Measurements from ENCODE around the gene CLIP3. TPM values are rescaled to one million over a fixed set of nuclear protein-coding genes. Genes with fewer than 3 reads are reported as not detected.
"Not testable (repeated sequence)": the region's sequence is repeated elsewhere in the genome, so short reads cannot be mapped to it uniquely, and the experiment has no call there.

Gene CLIP3, protein sequence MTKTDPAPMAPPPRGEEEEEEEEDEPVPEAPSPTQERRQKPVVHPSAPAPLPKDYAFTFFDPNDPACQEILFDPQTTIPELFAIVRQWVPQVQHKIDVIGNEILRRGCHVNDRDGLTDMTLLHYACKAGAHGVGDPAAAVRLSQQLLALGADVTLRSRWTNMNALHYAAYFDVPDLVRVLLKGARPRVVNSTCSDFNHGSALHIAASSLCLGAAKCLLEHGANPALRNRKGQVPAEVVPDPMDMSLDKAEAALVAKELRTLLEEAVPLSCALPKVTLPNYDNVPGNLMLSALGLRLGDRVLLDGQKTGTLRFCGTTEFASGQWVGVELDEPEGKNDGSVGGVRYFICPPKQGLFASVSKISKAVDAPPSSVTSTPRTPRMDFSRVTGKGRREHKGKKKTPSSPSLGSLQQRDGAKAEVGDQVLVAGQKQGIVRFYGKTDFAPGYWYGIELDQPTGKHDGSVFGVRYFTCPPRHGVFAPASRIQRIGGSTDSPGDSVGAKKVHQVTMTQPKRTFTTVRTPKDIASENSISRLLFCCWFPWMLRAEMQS
- polyA plus RNA-seq (2013, experiment 1 of 2; ENCODE audit: insufficient read length), result 89.2 TPM
- polyA plus RNA-seq (2013, experiment 2 of 2; ENCODE audit: insufficient read length), result 91.2 TPM

DNA sequence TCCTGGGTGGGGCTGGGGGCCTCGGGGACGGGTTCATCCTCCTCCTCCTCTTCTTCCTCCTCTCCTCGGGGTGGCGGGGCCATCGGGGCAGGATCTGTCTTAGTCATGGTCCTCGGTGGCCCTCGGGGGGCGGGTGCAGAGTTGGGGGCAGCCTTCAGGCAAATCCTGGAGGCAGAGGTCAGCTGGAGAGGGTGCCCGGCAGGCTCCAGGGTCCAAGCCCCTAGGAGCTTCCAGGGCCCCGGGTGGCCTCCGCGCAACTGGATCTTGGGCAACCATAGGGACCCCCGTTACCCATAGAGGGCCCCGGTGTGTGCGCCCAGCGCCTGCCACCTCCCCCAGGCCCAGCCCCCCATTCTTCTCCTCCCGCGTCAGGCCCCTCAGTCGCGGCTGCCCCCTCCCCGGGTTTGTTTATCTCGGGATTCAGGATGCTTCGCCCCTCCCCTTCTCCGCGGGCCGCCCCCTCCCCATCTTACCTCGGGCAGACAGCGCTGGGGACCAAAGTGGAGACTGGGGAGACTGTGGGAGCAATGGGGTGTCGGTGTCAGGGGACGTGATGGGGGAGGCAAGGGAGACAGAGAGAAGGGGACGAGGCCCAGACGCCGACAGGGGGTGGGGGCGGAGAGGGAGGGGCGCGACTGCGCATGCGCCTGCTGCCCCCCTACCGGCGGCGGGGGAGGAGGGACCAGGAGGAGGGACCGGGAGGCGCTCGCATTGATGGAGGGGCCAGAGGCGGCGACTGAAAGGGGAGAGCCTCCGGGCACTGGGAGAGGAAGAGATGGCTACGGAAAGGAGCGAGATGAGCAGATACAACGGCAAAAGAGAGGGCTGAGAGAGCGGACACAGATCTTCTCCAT lies at the start of gene CLIP3:
Gene CLIP3, minus strand, starts transcription at position 623 of the 854 bp plus-strand sequence. Its CDS starts 516 bp downstream, at position 107.
- peak; percentile 82 for DNase-seq

DNA sequence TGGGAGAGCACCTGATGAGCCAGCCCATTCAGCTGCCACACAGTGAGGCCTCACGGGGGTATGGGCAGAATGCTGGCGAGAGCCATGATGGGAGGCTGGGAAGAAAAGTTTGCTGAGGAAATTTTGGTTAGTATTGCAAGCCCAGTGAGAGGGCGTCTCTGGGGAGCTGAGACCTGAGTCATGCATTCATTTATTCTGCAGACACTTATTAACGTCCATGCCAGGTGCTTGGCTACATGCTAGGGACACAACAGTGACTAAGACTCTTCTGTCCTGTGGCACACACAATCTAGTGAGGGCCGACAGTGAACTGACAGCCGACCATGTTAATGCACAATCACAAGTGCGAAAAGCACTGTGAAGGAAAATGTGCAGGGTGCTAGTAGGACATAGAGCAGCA lies 49.2 kb upstream of the CLIP3 start:
- no peak for DNase-seq

DNA sequence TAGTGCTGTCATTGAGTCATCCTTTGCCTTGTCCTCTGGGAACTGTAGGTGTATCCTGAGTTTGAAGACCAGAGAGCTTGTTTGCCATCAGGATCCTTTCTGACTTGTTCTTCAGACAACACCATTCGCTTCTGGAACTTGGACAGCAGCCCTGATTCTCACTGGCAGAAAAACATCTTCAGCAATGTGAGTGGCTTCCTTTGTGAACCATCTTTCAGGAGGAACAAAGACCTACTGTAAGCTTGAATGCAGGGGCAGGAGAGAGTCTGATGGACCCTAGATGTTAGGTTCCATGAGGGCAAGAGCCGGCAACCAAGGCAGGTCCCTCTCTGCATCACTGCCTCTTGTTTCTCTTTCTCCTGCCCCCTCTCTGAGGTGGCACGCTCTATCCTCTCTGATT lies 48.7 kb upstream of the CLIP3 start:
- no peak for DNase-seq

DNA sequence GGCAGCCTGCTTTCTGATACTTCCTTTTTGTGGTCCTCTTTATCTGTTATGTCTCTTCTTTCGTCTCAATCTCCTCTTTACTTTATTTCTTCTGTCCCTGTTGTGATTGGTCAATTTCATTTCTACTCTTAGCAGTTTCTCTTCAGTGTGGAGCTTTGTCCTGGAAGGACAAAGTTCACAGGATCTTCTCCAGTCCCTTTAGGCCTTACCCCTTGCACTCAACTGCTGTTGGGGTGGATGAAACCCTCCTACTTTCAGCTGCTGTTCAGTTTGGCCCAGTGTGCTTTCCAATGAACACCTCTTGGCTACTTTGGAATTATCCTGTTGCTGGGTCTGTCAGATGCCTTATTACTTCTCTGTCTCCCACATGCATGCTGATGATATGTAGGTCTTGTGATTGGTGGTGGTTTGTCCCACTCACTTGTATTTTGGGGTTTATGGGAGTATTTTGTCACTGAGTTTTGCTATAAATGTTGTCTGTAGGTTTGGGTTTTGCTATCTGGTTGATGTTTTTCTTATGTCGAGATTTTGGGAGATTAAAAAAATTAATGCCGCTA lies 46.8 kb upstream of the CLIP3 start:
- no peak for DNase-seq

DNA sequence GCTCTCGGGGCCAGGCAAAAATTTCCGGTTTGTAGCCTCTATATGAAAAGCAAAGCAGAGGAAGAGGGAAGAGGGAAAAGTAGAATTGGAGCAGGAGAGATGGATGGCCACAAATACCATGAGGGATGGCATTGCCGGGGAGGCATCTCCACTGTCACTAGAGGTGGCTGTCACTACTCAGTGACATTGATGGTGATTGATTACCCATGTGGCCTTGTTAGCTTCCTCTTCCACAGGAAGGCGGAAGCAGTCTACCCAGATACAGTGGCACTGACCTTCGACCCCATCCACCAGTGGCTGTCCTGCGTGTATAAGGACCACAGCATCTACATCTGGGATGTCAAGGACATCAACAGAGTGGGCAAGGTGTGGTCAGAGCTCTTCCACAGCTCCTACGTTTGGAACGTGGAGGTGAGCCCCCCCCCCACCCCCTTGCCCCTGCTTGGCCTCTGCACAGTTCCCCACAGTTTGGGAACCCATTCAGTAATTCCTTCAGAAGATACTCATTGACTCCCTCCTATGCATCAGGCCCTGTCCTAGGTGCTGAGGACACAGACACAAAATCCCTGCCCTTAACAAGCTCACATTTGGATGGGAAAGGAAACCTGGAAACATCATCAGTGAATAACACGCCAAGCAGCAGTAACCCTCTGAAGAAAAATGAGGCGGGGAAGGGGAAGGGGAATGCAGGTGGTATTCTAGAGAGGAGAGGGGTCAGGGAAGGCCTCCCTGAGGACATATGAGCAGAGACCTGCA lies 40.6 kb upstream of the CLIP3 start:
- no peak for DNase-seq

DNA sequence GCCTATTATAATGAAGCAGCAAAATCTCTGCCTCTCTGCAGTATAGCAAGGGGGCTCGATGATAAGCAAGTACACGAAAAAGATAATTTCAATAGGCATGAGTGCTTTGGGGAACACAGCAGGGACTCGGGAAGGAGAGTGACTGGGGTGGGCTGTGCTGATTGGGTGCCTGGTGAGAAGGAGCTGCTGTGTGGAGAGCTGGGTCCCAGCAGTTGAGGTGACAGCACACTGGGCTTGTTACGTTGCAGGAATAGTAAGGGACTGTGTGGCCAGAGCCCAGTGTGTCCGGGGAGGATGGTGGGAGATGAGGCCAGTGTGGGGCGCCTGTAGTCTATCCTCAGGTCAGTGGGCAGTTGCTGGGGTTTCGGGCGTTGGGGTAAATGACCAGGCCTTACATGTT lies 39.4 kb upstream of the CLIP3 start:
- DNase-seq, result no peak

DNA sequence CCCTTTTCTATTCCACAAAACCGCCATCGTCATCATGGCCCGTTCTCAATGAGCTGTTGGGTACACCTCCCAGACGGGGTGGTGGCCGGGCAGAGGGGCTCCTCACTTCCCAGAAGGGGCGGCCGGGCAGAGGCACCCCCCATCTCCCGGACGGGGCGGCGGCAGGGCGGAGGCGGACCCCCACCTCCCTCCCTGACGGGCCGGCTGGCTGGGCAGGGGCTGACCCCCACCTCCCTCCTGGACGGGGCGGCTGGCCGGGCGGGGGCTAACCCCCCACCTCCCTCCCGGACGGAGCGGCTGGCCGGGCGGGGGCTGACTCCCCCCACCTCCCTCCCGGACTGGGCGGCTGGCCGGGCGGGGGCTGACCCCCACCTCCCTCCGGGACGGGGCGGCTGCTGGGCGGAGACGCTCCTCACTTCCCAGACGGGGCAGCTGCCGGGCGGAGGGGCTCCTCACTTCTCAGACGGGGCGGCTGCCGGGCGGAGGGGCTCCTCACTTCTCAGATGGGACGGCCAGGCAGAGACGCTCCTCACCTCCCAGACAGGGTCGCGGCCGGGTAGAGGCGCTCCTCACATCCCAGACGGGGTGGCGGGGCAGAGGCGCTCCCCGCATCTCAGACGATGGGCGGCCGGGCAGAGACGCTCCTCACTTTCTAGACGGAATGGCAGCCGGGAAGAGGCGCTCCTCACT lies 36.3 kb upstream of the CLIP3 start:
- not testable (repeated sequence) for DNase-seq

DNA sequence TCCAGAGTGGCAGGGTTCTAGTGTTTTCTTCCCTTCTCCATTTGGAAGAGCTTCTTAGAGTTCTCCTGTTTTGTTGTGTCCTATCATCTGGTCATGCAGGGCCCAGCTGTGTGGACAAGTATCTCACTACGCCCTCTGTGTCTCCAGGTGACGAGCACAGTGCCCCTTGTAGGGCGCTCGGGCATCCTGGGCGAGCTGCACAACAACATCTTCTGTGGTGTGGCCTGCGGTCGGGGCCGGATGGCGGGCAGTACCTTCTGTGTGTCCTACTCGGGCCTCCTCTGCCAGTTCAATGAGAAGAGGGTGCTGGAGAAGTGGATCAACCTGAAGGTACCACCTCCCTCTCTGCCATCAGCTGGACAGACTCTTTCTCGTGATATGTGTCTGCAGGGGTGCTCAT lies 35.0 kb upstream of the CLIP3 start:
- no peak for DNase-seq

DNA sequence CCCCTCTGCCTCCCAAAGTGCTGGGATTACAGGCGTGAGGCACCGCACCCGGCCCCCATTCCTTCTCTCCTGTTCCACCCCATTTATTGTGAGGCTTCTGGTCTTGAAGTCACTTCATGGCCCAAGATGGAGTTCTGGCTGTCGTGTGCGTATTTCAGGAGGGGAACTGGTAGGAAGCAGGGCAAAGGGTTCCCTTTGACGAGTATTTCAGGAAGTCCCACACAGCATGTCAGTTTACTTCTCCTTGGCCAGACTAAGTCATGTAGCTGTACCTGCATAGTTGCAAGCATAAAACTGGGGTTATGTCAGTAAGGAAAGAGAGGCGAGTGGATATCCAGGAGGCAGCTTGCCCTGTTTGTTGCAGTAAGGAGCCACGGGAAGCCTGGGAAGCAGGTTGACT lies 32.2 kb upstream of the CLIP3 start:
- DNase-seq, result no peak

DNA sequence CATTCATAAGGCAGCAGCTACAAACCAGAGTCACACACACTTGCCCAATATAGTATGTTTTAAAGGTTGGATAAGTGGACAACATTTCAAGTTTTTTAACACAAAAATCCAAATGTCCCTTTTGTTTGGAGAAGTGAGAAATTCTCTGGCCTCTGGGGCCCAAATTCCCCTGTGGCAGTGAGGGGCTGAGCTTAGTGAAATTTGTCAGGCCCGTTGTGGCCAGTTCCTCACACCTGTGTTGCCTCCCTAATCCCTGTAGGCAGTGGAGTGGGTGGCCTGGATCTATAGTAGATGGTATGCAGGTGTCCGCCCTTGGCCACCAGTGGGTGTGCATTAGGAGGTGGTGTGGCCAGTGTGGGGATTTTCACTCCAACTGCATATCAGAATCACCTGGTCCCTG lies 28.7 kb upstream of the CLIP3 start:
- no peak for DNase-seq

DNA sequence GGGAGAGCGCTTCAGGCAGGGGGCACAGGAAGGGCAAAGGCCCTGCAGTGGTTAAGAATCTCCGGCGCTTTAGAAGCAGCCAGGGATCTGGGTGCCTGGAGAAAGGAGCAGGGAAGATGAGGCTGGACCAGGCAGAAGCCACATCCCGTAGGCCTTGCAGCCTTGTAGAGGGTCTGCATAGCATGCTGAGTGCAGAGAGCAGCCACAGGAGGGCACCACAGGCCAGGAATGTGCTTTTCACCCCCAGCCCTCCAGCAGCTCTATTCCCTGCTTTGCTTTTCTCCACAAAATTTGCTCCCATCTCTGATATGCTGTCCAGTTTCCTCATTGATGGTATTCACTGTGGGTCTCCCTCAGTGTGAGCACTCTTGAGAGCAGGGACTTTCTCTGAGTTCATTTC lies 27.8 kb upstream of the CLIP3 start:
- DNase-seq, result peak; percentile 44

DNA sequence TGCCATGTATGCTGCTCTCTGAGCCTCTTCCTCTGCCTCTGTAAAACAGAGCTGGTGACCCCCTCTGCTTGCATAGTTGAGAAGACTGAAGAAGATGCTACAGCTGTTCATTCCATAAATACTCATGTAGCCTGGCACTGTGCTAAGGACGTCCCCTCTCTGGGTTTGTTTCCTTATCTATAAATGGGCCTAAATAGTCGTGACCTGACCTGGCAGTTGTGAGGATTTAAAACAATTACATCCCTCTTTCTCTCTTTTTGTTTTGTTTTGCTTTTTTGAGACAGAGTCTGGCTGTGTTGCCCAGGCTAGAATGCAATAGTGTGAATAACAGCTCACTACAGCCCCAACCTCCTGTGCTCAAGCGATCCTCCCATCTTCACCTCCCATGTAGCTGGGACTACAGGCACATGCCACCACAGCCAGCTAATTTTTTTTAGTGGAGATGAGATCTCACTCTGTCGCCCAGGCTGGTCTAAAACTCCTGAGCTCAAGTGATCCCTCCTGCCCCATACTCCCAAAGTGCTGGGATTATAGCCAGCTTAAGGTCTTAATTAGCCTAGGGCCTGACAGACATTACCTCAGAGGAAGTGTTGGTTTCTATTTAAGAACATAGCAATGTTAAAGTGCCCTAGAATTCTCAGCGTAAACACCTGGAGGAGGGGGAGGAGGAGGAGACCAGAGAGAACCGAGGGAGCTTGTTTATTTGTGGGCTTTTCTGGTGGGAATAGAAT lies 26.7 kb upstream of the CLIP3 start:
- DNase-seq, result no peak

DNA sequence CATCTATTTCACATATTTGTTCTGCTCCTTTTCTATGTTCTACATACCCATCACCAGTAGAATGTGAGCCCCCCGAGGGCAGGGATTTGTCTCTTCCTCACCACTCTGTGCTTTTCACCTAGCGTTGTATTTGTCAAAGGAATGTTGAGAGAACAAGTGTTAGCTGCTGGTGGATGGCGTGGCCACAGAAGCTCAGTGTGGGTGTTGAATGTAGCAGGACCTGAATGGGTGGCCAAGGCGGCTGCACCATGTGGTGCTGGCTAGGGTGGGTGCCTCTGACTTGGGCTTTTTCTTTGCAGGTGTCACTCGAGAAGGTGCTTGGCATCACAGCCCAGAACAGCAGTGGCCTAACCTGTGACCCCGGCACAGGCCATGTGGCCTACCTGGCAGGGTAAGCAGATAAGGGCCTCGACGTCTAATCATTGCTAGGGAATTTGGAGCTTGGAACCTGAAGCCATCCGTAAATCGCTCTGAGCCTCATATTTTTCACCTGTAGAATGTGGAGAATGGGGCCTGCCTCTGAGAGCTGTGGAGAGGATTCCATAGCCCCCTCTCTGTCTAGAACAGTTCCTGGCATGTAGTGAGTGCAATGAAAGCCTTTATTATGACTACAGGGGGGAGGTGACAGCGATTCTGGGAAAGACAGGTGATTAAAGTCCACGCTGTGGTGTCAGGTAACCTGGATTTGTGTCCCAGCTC lies 26.0 kb upstream of the CLIP3 start:
- DNase-seq, result no peak

DNA sequence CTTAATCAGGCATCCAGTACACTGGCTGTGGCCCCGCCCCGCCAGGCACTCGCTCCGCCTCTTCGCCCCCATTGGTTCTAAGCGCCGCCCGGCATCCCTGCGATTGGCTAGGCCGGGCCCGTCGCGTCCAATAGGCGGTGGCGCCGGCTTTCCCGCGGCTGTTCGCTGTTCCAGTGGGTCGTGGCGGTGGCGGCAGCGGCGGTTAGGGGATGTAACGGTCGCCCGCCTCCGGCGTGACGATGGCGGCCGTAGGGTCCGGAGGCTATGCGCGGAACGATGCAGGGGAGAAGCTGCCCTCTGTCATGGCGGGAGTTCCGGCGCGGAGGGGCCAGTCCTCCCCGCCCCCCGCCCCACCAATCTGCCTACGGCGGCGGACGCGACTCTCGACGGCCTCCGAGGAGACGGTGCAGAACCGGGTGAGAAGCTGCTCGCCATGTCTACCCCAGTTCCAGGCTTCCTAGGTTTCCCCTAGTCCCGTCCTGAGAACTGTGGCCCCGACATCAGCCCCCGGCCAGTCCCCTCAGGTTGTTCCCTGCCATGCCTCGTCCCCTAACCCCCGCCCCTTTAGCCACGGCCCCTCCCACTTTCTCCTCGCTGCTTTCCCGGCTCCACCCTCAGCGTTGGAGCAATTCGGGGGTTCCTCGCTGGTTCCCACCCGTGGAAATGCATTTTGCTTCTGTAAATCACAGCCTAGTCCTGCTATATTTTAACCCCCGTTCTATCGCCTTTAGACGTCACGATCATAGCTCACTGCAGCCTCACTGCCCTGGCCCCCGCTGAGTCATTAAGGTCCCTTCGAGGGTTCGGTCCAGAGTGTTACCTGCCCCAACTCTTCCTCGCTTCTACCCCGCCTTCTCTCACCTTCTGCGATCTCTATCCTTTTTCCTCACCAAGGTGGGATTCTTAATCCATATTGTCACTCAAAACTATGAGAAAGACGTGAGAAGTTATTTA lies 22.3 kb upstream of the CLIP3 start, which contains the start of gene WDR62:
Gene WDR62, plus strand, starts transcription at position 165 of the 954 bp plus-strand sequence. Its CDS starts 75 bp downstream, at position 240.
- peak; percentile 13 for DNase-seq

DNA sequence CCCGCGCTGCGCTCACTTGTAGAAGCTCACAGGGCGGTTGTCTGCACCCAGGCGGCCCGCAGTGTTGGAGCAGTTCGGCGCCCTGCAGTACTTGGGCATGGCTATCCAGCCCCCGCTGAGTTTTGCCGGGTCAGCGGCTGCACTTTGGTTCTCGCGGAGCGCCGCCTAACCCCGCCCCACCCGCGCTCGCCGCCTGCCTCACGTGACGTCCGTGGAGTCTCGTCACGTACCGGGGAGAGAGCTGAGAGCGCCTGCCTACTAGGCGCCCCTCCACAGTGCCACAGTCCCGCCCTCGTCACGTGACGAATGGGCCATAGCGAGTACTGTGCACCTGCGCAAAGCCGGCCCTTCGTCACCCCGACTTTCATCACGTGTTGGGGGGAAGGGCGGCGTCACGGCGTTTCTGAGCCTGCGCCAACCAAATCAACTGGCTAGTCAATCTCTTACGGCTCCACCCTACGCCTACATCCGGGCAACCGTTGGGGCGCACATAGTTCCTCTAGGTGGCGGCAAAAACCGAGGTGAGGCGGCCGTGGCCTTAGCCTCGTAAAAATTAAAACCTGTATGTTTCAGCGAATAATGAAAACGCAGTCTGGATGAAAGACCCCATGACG lies 21.6 kb upstream of the CLIP3 start, which contains the start of gene THAP8:
Gene THAP8, minus strand, starts transcription at position 167 of the 614 bp plus-strand sequence. Its CDS starts 68 bp downstream, at position 99.
- peak; percentile 99 for DNase-seq

DNA sequence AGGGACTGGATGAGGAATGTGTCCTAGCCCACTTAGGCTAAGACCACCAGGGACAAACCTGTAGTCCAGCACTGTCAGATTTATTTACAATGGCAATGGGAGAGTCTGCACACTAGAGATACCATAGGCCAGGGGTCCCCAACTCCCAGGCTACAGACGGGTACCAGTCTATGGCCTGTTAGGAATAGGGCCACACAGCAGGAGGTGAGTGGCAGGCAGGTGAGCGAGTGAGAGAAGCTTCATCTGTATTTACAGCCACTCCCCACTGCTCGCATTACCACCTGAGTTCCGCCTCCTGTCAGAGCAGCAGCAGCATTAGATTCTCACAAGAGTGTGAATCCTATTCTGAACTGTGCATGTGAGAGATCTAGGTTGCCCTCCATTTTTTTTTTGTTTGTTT lies 19.0 kb upstream of the CLIP3 start:
- DNase-seq, result no peak

DNA sequence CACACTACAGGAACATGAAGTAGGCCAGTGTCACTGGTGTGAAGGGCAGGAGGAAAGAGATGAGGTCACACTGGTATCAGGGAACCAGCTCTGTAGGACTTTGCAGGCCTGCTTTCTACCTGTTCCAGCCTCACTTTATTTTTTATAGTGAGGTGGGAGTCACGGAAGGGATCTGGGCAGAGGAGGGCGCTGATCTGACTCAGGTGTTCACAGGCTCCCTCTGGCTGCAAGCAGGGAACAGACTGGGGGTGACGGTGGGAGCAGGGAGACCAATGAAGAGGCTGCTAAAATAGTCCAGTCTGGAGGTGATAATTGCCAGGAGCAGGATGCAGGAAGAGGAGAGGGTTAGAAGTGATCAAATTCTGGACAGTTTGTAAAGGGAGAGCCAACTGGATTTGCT lies 18.6 kb upstream of the CLIP3 start:
- DNase-seq, result no peak

DNA sequence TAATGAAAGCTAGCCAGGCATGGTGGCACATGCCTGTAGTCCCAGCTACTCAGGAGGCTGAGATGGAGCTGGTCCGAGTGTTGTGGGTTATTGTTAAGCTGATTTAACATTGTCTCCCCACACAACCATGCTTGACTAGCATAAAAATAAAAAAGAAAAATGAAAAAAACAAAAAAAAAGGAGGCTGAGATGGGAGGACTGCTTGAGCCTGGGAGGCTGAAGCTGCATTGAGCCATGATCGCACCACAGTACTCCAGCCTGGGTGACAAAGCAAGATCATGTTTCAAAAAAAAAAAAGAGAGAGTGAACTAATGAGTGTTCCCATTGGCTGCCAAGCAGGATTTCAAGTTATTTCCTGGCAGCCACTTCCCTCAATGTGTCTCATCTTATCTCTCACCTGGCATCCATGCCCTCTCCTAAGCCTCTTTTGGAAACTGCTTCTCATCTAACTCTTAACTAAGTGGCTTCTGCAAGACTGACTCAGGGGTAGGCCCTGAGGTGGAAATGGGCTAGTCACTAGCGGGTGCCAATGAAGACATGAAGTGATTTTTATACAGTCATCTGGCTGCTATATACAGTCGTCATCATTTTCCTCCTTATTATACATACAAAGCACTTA lies 16.5 kb upstream of the CLIP3 start:
- DNase-seq, result no peak

All from fibroblast of skin of abdomen (primary cell).